ENCODE results near the gene CCDC178.

DNA sequence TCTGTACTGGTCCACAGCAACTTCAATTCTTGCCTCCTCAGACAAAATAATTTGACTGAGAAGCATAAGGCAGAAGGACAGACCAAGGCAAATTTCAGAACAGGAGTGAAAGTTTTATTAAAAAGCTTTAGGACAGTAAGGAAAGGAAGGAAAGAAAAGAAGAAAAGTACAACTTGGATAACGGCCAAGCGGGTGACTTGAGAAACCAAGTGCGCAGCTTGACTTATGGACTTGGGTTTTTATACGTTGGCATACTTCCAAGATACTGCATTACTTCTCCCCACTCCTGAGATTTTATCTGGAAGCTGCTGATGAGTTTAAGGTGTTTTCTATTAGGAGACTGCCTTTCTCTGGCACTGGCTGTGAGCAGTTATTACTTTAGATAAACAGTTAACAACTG lies 64.7 kb downstream of the CCDC178 start:
- TF ChIP-seq, protein P1, sequence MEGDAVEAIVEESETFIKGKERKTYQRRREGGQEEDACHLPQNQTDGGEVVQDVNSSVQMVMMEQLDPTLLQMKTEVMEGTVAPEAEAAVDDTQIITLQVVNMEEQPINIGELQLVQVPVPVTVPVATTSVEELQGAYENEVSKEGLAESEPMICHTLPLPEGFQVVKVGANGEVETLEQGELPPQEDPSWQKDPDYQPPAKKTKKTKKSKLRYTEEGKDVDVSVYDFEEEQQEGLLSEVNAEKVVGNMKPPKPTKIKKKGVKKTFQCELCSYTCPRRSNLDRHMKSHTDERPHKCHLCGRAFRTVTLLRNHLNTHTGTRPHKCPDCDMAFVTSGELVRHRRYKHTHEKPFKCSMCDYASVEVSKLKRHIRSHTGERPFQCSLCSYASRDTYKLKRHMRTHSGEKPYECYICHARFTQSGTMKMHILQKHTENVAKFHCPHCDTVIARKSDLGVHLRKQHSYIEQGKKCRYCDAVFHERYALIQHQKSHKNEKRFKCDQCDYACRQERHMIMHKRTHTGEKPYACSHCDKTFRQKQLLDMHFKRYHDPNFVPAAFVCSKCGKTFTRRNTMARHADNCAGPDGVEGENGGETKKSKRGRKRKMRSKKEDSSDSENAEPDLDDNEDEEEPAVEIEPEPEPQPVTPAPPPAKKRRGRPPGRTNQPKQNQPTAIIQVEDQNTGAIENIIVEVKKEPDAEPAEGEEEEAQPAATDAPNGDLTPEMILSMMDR (IDR thresholded peaks at IDR 0.05) = no peak
- no peak for TF ChIP-seq CHD2 (IDR thresholded peaks at IDR 0.05; ENCODE audit: low read length, partially characterized antibody)
- TF ChIP-seq MAX (IDR thresholded peaks at IDR 0.05) = no peak
- TF ChIP-seq RAD21 (conservative IDR thresholded peaks at IDR 0.05 in 1 of 2, IDR thresholded peaks at IDR 0.05 in 1 of 2) = no peak
- no peak for TF ChIP-seq HOXA7 (CRISPR knock-in tag; IDR thresholded peaks at IDR 0.05)
- no peak for TF ChIP-seq RNF2 (IDR thresholded peaks at IDR 0.05; ENCODE audit: borderline replicate concordance, low read depth)
- no peak for TF ChIP-seq ZFP36 (IDR thresholded peaks at IDR 0.05; ENCODE audit: borderline replicate concordance, partially characterized antibody)
- TF ChIP-seq POLR2A (IDR thresholded peaks at IDR 0.05; ENCODE audit: low read length) = no peak
- no peak for TF ChIP-seq ZSCAN20 (CRISPR knock-in tag; IDR thresholded peaks at IDR 0.05)
- no peak for TF ChIP-seq JUNB (IDR thresholded peaks at IDR 0.05)
- TF ChIP-seq, protein P2, sequence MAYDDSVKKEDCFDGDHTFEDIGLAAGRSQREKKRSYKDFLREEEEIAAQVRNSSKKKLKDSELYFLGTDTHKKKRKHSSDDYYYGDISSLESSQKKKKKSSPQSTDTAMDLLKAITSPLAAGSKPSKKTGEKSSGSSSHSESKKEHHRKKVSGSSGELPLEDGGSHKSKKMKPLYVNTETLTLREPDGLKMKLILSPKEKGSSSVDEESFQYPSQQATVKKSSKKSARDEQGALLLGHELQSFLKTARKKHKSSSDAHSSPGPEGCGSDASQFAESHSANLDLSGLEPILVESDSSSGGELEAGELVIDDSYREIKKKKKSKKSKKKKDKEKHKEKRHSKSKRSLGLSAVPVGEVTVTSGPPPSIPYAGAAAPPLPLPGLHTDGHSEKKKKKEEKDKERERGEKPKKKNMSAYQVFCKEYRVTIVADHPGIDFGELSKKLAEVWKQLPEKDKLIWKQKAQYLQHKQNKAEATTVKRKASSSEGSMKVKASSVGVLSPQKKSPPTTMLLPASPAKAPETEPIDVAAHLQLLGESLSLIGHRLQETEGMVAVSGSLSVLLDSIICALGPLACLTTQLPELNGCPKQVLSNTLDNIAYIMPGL (CRISPR knock-in tag; IDR thresholded peaks at IDR 0.05; ENCODE audit: borderline replicate concordance) = no peak
- no peak for TF ChIP-seq SMC3 (IDR thresholded peaks at IDR 0.05)
- no peak for TF ChIP-seq HDAC2 (IDR thresholded peaks at IDR 0.05)
- TF ChIP-seq EP300 (IDR thresholded peaks at IDR 0.05) = no peak
